ENCODE data around the gene SIAH2.

SIAH2 gene

GRCh38 chr3:150743508-150743907 is 19.5 kb downstream of the SIAH2 start:
- Histone ChIP-seq H3K9me2 (replicated peaks; ENCODE audit: insufficient read depth, low read length) (no peaks in the 10 kb centered on the region), H3K79me2 (ENCODE audit: low read length) (peaks cover 80% of the 10 kb centered on the region), H3F3A (ENCODE audit: insufficient read depth, low read length) (no peaks in the 10 kb centered on the region), H2AFZ (ENCODE audit: low read length) (no peak overlapping the region), H3K4me2 (ENCODE audit: low read depth, low read length) (no peak overlapping the region), H3K9me3 (replicated peaks; ENCODE audit: insufficient read depth, low read length) (no peaks in the 10 kb centered on the region), H3K36me3 (replicated peaks; ENCODE audit: insufficient read depth, low read length) (peaks cover 6% of the 10 kb centered on the region), H3K27me3 (replicated peaks; ENCODE audit: insufficient read depth, low read length) (no peaks in the 10 kb centered on the region), H3K27ac (ENCODE audit: low read length) (no peak overlapping the region), H3K9ac (ENCODE audit: low read length) (no peak overlapping the region), H4K20me1 (ENCODE audit: insufficient read depth, low read length) (peaks cover 43% of the 10 kb centered on the region), H3K4me1 (ENCODE audit: low read length) (peaks cover 21% of the 10 kb centered on the region), H3K4me3 (ENCODE audit: low read length) (no peak overlapping the region)
- TF ChIP-seq EZH2phosphoT487 (IDR thresholded peaks at IDR 0.05; ENCODE audit: low read length) (no peak), EZH2 (optimal IDR thresholded peaks at IDR 0.05; ENCODE audit: low read depth, low read length) (no peak)
- TF ChIP-seq, protein P1, sequence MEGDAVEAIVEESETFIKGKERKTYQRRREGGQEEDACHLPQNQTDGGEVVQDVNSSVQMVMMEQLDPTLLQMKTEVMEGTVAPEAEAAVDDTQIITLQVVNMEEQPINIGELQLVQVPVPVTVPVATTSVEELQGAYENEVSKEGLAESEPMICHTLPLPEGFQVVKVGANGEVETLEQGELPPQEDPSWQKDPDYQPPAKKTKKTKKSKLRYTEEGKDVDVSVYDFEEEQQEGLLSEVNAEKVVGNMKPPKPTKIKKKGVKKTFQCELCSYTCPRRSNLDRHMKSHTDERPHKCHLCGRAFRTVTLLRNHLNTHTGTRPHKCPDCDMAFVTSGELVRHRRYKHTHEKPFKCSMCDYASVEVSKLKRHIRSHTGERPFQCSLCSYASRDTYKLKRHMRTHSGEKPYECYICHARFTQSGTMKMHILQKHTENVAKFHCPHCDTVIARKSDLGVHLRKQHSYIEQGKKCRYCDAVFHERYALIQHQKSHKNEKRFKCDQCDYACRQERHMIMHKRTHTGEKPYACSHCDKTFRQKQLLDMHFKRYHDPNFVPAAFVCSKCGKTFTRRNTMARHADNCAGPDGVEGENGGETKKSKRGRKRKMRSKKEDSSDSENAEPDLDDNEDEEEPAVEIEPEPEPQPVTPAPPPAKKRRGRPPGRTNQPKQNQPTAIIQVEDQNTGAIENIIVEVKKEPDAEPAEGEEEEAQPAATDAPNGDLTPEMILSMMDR (IDR thresholded peaks at IDR 0.05; ENCODE audit: low read length), result no peak
- DNase-seq, result no peak

DNA sequence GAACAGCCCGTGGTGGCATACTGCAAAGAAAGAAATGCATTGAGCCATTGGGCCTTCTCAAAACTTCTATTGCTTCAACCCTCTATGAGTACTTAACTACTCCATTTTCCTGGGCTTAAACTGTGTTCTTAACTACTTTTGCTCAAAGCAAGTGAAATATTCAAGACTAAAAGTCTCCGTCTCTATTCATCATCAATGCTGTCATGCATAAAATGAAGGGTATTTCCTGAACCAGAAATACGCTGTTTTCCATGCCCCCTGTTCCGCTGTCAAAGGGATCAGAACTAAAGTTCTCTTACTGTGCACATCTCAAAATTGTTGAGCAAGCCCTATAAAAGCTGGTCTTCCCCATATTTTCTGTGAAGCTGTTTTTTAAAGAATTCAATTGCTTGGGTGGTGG is 20.3 kb downstream of the SIAH2 start:
- H3K4me2 ChIP-seq (ENCODE audit: low read depth, low read length), result no peak overlapping the region
- TF ChIP-seq, protein P1 (IDR thresholded peaks at IDR 0.05; ENCODE audit: low read length), result no peak
- TF ChIP-seq EZH2phosphoT487 (IDR thresholded peaks at IDR 0.05; ENCODE audit: low read length) (no peak), EZH2 (optimal IDR thresholded peaks at IDR 0.05; ENCODE audit: low read depth, low read length) (no peak)
- H3K4me3 ChIP-seq (ENCODE audit: low read length), result no peak overlapping the region

DNA sequence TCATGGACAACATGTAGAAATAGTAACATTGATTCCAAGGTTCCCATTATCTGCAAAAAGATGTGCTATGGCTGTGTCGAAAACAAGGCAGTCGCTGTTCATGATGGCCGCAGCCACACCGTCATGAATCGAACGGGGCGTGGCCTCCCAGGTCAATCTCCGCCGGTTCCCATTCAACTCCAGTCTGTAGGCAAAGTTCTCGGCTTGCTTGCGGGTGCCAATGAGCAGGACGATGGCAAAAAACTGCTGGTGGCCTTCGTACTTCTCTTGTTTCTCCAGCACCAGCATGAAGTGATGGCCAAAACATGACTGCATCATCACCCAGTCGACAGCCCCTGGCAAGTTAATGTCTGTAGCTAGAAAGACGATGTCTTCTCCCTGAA is 20.8 kb downstream of the SIAH2 start:
- Histone ChIP-seq H2AFZ (ENCODE audit: low read length) (no peak overlapping the region), H3K4me1 (ENCODE audit: low read length) (peaks cover 21% of the 10 kb centered on the region), H3K27me3 (replicated peaks; ENCODE audit: insufficient read depth, low read length) (no peaks in the 10 kb centered on the region), H3K9me3 (replicated peaks; ENCODE audit: insufficient read depth, low read length) (no peaks in the 10 kb centered on the region), H3K9ac (ENCODE audit: low read length) (no peak overlapping the region), H3F3A (ENCODE audit: insufficient read depth, low read length) (no peaks in the 10 kb centered on the region), H3K36me3 (replicated peaks; ENCODE audit: insufficient read depth, low read length) (peaks cover 6% of the 10 kb centered on the region), H3K9me2 (replicated peaks; ENCODE audit: insufficient read depth, low read length) (no peaks in the 10 kb centered on the region), H4K20me1 (ENCODE audit: insufficient read depth, low read length) (peaks cover 36% of the 10 kb centered on the region), H3K4me3 (ENCODE audit: low read length) (no peak overlapping the region), H3K27ac (ENCODE audit: low read length) (no peak overlapping the region), H3K79me2 (ENCODE audit: low read length) (peaks cover 67% of the 10 kb centered on the region), H3K4me2 (ENCODE audit: low read depth, low read length) (no peak overlapping the region)
- DNase-seq, result no peak
- TF ChIP-seq, protein P1 (IDR thresholded peaks at IDR 0.05; ENCODE audit: low read length), result no peak
- TF ChIP-seq EZH2 (optimal IDR thresholded peaks at IDR 0.05; ENCODE audit: low read depth, low read length) (no peak), EZH2phosphoT487 (IDR thresholded peaks at IDR 0.05; ENCODE audit: low read length) (no peak)

More for the DNA sequence above, 20.3 kb downstream of the SIAH2 start:
- H3K4me1 ChIP-seq (ENCODE audit: low read length), result peaks cover 21% of the 10 kb centered on the region
- H4K20me1 ChIP-seq (ENCODE audit: insufficient read depth, low read length), result peaks cover 39% of the 10 kb centered on the region
- no peak overlapping the region for H2AFZ ChIP-seq (ENCODE audit: low read length)
- DNase-seq, result no peak
- H3K27me3 ChIP-seq (replicated peaks; ENCODE audit: insufficient read depth, low read length), result no peaks in the 10 kb centered on the region
- H3K9ac ChIP-seq (ENCODE audit: low read length), result no peak overlapping the region
- no peaks in the 10 kb centered on the region for H3F3A ChIP-seq (ENCODE audit: insufficient read depth, low read length)
- peaks cover 6% of the 10 kb centered on the region for H3K36me3 ChIP-seq (replicated peaks; ENCODE audit: insufficient read depth, low read length)
- H3K9me2 ChIP-seq (replicated peaks; ENCODE audit: insufficient read depth, low read length), result no peaks in the 10 kb centered on the region
- no peaks in the 10 kb centered on the region for H3K9me3 ChIP-seq (replicated peaks; ENCODE audit: insufficient read depth, low read length)
- H3K79me2 ChIP-seq (ENCODE audit: low read length), result peaks cover 72% of the 10 kb centered on the region
- no peak overlapping the region for H3K27ac ChIP-seq (ENCODE audit: low read length)

All from MM.1S (cell line).